WTC11 (cell line): ENCODE data around the gene BCKDHA. TPM values are rescaled to one million over a fixed set of nuclear protein-coding genes. Genes with fewer than 3 reads are reported as not detected.
"Not testable (repeated sequence)": the region's sequence is repeated elsewhere in the genome, so short reads cannot be mapped to it uniquely, and the experiment has no call there.

Experiments
- ATAC-seq: fragments of 200-7000 bp; cut with Tn5 transposase; 2 replicates; pipeline ENCODE4 v1.10.0; 2021; ENCODE audit warnings: mild to moderate bottlenecking, moderate library complexity
- CTCF ChIA-PET: fragments of 300-600 bp; sonication (Branson Sonifier 250); formaldehyde crosslinking; loops from one replicate; lab custom pipeline; 2021; ENCODE audit warnings: antibody characterized with exemption; lab: Charles Lee
- POLR2A ChIA-PET: fragments of 350-600 bp; sonication (Branson Sonifier 250); formaldehyde crosslinking; loops from one replicate; lab custom pipeline; 2021; ENCODE audit warnings: antibody characterized with exemption; lab: Charles Lee
- DNase-seq: peaks from one replicate; pipeline ENCODE4 v3.0.0; 2021; ENCODE audit warnings: low spot score
- H3K27ac Mint-ChIP-seq: 2 replicates; pipeline ENCODE4 v1.8.0; 2021; ENCODE audit warnings: mixed read lengths
- H3K27me3 Mint-ChIP-seq: 2 replicates; pipeline ENCODE4 v1.8.0; 2021; ENCODE audit warnings: low read depth, mild to moderate bottlenecking, moderate library complexity, mixed read lengths
- H3K36me3 Mint-ChIP-seq: 2 replicates; pipeline ENCODE4 v1.8.0; 2021; ENCODE audit warnings: mixed read lengths
- H3K4me1 Mint-ChIP-seq: 2 replicates; pipeline ENCODE4 v1.8.0; 2022; ENCODE audit warnings: mixed read lengths
- H3K4me3 Mint-ChIP-seq: 2 replicates; pipeline ENCODE4 v1.8.0; 2021; ENCODE audit warnings: mild to moderate bottlenecking, moderate library complexity, mixed read lengths
- H3K9me3 Mint-ChIP-seq: 2 replicates; pipeline ENCODE4 v1.8.0; 2021; ENCODE audit warnings: mixed read lengths
- ATF1 ChIP-seq: sonication (generic); formaldehyde crosslinking; IDR thresholded peaks from 2 replicates; pipeline ENCODE4 v1.8.1; 2023; ENCODE audit warnings: mild to moderate bottlenecking, moderate library complexity, missing genetic modification reagents
- NFE2L1 ChIP-seq: sonication (generic); formaldehyde crosslinking; IDR thresholded peaks from 2 replicates; pipeline ENCODE4 v1.8.1; 2023; ENCODE audit warnings: missing genetic modification reagents
- RORB ChIP-seq: fragments of 250-450 bp; sonication (Bioruptor Pico); IDR thresholded peaks from 2 replicates; pipeline ENCODE4 v1.9.0; 2021; ENCODE audit warnings: mild to moderate bottlenecking
- SMAD3 ChIP-seq: sonication (generic); formaldehyde crosslinking; IDR thresholded peaks from 2 replicates; pipeline ENCODE4 v1.8.0; 2022; ENCODE audit warnings: missing genetic modification reagents, mild to moderate bottlenecking, borderline replicate concordance
- ZNF138 ChIP-seq: sonication (generic); formaldehyde crosslinking; conservative IDR thresholded peaks from 2 replicates; pipeline ENCODE4 v1.8.1; 2022; ENCODE audit warnings: mild to moderate bottlenecking, moderate library complexity, missing genetic modification reagents
- ZNF263 ChIP-seq: sonication (generic); formaldehyde crosslinking; IDR thresholded peaks from 2 replicates; pipeline ENCODE4 v1.8.1; 2022; ENCODE audit warnings: low read depth, mild to moderate bottlenecking, moderate library complexity, missing genetic modification reagents
- ZNF671 ChIP-seq: fragments of 250-450 bp; sonication (Bioruptor Pico); IDR thresholded peaks from 2 replicates; pipeline ENCODE4 v1.8.0; 2021; ENCODE audit warnings: mild to moderate bottlenecking
- total RNA-seq: library from RNA; stranded (reverse); gene quantifications from 3 replicates; pipeline ENCODE4 v1.2.3, GENCODE V29; 2021
- TF ChIP-seq, protein P1 (sequence below): sonication (generic); formaldehyde crosslinking; IDR thresholded peaks from 2 replicates; pipeline ENCODE4 v1.8.1; 2022; ENCODE audit warnings: missing genetic modification reagents, borderline replicate concordance
- TF ChIP-seq, protein P2 (sequence below): fragments of 250-450 bp; sonication (Bioruptor Pico); IDR thresholded peaks from 2 replicates; pipeline ENCODE4 v1.9.0; 2021; ENCODE audit warnings: mild to moderate bottlenecking
- TF ChIP-seq, protein P3 (sequence below): sonication (generic); formaldehyde crosslinking; IDR thresholded peaks from 2 replicates; pipeline ENCODE4 v1.8.0; 2022; ENCODE audit warnings: mild to moderate bottlenecking, missing genetic modification reagents
- TF ChIP-seq, protein P4 (sequence below): sonication (generic); formaldehyde crosslinking; IDR thresholded peaks from 2 replicates; pipeline ENCODE4 v1.8.0; 2023; ENCODE audit warnings: mild to moderate bottlenecking, missing genetic modification reagents
- TF ChIP-seq, protein P5 (sequence below): sonication (generic); formaldehyde crosslinking; conservative IDR thresholded peaks from 2 replicates; pipeline ENCODE4 v1.8.1; 2022; ENCODE audit warnings: mild to moderate bottlenecking, missing genetic modification reagents
- TF ChIP-seq, protein P6 (sequence below): sonication (generic); formaldehyde crosslinking; IDR thresholded peaks from 2 replicates; pipeline ENCODE4 v1.8.0; 2022; ENCODE audit warnings: mild to moderate bottlenecking, missing genetic modification reagents
- TF ChIP-seq, protein P7 (sequence below): sonication (generic); formaldehyde crosslinking; IDR thresholded peaks from 2 replicates; pipeline ENCODE4 v1.8.1; 2023; ENCODE audit warnings: mild to moderate bottlenecking, missing genetic modification reagents, moderate library complexity
- TF ChIP-seq, protein P8 (sequence below): sonication (generic); formaldehyde crosslinking; IDR thresholded peaks from 2 replicates; pipeline ENCODE4 v1.8.1; 2023; ENCODE audit warnings: mild to moderate bottlenecking, moderate library complexity, missing genetic modification reagents
- TF ChIP-seq, protein P9 (sequence below): fragments of 250-450 bp; sonication (Bioruptor Pico); IDR thresholded peaks from 2 replicates; pipeline ENCODE4 v1.8.0; 2021; ENCODE audit warnings: mild to moderate bottlenecking

The BCKDHA gene
- total RNA-seq, 1 experiment from 2014 or later, result 18.8 TPM

DNA sequence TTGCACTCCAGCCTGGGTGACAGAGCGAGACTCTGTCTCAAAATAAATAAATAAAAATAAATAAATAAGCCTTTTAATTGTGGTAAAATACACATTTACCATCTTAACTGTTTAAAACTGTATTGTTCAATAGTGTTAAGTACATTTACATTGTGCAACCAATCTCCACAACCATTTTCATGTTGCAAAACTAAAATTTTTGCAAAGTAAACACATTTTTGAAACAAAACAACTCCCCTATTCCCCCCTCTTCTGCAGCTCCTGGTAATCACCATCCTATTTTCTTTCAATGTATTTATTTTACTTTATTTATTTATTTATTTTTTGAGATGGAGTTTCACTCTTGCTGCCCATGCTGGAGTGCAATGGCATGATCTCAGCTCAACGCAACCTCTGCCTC, 27.8 kb upstream of the BCKDHA start:
- Mint-ChIP-seq H3K9me3 (no peaks in the 10 kb centered on the region), H3K36me3 (no peaks in the 10 kb centered on the region), H3K27me3 (no peaks in the 10 kb centered on the region), H3K4me1 (no peaks in the 10 kb centered on the region), H3K27ac (no peak overlapping the region), H3K4me3 (no peak overlapping the region)
- DNase-seq (no peak), ATAC-seq (no peak)
- POLR2A ChIA-PET, result no interaction called here
- CTCF ChIA-PET, result interaction anchor here (0.6 to 1.3 kb wide), 3 partner anchors 58 to 277 kb away, joined by 3 to 5 read pairs (median 4); no protein-coding TSS in a partner anchor
- TF ChIP-seq, protein P1, sequence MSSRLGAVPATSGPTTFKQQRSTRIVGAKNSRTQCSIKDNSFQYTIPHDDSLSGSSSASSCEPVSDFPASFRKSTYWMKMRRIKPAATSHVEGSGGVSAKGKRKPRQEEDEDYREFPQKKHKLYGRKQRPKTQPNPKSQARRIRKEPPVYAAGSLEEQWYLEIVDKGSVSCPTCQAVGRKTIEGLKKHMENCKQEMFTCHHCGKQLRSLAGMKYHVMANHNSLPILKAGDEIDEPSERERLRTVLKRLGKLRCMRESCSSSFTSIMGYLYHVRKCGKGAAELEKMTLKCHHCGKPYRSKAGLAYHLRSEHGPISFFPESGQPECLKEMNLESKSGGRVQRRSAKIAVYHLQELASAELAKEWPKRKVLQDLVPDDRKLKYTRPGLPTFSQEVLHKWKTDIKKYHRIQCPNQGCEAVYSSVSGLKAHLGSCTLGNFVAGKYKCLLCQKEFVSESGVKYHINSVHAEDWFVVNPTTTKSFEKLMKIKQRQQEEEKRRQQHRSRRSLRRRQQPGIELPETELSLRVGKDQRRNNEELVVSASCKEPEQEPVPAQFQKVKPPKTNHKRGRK (CRISPR knock-in tag), result no peak
- no peak for TF ChIP-seq ZNF671 (CRISPR knock-in tag)
- TF ChIP-seq, protein P2, sequence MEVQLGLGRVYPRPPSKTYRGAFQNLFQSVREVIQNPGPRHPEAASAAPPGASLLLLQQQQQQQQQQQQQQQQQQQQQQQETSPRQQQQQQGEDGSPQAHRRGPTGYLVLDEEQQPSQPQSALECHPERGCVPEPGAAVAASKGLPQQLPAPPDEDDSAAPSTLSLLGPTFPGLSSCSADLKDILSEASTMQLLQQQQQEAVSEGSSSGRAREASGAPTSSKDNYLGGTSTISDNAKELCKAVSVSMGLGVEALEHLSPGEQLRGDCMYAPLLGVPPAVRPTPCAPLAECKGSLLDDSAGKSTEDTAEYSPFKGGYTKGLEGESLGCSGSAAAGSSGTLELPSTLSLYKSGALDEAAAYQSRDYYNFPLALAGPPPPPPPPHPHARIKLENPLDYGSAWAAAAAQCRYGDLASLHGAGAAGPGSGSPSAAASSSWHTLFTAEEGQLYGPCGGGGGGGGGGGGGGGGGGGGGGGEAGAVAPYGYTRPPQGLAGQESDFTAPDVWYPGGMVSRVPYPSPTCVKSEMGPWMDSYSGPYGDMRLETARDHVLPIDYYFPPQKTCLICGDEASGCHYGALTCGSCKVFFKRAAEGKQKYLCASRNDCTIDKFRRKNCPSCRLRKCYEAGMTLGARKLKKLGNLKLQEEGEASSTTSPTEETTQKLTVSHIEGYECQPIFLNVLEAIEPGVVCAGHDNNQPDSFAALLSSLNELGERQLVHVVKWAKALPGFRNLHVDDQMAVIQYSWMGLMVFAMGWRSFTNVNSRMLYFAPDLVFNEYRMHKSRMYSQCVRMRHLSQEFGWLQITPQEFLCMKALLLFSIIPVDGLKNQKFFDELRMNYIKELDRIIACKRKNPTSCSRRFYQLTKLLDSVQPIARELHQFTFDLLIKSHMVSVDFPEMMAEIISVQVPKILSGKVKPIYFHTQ (CRISPR knock-in tag), result no peak
- TF ChIP-seq, protein P3, sequence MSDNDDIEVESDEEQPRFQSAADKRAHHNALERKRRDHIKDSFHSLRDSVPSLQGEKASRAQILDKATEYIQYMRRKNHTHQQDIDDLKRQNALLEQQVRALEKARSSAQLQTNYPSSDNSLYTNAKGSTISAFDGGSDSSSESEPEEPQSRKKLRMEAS (CRISPR knock-in tag), result no peak
- TF ChIP-seq, protein P4, sequence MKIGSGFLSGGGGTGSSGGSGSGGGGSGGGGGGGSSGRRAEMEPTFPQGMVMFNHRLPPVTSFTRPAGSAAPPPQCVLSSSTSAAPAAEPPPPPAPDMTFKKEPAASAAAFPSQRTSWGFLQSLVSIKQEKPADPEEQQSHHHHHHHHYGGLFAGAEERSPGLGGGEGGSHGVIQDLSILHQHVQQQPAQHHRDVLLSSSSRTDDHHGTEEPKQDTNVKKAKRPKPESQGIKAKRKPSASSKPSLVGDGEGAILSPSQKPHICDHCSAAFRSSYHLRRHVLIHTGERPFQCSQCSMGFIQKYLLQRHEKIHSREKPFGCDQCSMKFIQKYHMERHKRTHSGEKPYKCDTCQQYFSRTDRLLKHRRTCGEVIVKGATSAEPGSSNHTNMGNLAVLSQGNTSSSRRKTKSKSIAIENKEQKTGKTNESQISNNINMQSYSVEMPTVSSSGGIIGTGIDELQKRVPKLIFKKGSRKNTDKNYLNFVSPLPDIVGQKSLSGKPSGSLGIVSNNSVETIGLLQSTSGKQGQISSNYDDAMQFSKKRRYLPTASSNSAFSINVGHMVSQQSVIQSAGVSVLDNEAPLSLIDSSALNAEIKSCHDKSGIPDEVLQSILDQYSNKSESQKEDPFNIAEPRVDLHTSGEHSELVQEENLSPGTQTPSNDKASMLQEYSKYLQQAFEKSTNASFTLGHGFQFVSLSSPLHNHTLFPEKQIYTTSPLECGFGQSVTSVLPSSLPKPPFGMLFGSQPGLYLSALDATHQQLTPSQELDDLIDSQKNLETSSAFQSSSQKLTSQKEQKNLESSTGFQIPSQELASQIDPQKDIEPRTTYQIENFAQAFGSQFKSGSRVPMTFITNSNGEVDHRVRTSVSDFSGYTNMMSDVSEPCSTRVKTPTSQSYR (CRISPR knock-in tag), result no peak
- TF ChIP-seq, protein P5, sequence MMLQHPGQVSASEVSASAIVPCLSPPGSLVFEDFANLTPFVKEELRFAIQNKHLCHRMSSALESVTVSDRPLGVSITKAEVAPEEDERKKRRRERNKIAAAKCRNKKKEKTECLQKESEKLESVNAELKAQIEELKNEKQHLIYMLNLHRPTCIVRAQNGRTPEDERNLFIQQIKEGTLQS (CRISPR knock-in tag), result no peak

DNA sequence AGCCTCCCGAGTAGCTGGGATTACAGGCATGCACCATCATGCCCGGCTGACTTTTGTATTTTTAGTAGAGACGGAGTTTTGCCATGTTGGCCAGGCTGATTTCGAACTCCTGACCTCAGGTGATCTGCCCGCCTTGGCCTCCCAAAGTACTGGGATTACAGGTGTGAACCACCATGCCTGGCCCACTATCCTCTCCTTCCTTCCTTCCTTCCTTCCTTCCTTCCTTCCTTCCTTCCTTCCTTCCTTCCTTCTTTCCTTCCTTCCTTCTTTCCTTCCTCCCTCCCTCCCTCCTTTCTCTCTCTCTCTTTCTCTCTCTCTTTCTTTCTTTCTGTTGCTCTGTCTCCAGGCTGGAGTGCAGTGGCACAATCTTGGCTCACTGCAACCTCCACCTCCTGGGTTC, 26.5 kb upstream of the BCKDHA start:
- ATAC-seq, result not testable (repeated sequence)

DNA sequence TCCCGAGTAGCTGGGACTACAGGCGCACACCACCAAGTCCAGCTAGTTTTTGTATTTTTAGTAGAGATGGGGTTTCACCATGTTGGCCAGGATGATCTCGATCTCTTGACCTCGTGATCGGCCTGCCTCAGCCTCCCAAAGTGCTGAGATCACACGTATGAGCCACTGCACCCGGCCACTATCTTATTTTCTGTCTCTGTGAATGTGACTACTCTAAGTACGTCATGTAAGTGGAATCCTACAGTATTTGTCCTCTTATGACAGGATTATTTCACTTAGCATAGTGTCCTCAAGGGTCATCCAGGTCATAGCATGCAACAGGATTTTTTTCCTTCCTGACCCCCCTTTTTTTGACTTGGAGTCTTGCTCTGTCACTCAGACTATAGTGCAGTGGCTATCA, 26.1 kb upstream of the BCKDHA start:
- Mint-ChIP-seq H3K27me3 (peaks cover 3% of the 10 kb centered on the region; the same call in 1 of the 2 replicates), H3K36me3 (no peaks in the 10 kb centered on the region), H3K27ac (peak overlapping the region; percentile 29; the same call in 1 of the 2 replicates), H3K4me1 (peaks cover 4% of the 10 kb centered on the region)
- ATAC-seq, result no peak
- TF ChIP-seq NFE2L1 (CRISPR knock-in tag) (no peak), SMAD3 (CRISPR knock-in tag) (no peak), ZNF138 (no peak), RORB (CRISPR knock-in tag) (no peak), ATF1 (CRISPR knock-in tag) (no peak), ZNF263 (CRISPR knock-in tag) (no peak)
- TF ChIP-seq, protein P6, sequence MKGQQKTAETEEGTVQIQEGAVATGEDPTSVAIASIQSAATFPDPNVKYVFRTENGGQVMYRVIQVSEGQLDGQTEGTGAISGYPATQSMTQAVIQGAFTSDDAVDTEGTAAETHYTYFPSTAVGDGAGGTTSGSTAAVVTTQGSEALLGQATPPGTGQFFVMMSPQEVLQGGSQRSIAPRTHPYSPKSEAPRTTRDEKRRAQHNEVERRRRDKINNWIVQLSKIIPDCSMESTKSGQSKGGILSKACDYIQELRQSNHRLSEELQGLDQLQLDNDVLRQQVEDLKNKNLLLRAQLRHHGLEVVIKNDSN (CRISPR knock-in tag), result no peak
- TF ChIP-seq, protein P7, sequence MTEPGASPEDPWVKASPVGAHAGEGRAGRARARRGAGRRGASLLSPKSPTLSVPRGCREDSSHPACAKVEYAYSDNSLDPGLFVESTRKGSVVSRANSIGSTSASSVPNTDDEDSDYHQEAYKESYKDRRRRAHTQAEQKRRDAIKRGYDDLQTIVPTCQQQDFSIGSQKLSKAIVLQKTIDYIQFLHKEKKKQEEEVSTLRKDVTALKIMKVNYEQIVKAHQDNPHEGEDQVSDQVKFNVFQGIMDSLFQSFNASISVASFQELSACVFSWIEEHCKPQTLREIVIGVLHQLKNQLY (CRISPR knock-in tag), result no peak
- TF ChIP-seq, protein P8, sequence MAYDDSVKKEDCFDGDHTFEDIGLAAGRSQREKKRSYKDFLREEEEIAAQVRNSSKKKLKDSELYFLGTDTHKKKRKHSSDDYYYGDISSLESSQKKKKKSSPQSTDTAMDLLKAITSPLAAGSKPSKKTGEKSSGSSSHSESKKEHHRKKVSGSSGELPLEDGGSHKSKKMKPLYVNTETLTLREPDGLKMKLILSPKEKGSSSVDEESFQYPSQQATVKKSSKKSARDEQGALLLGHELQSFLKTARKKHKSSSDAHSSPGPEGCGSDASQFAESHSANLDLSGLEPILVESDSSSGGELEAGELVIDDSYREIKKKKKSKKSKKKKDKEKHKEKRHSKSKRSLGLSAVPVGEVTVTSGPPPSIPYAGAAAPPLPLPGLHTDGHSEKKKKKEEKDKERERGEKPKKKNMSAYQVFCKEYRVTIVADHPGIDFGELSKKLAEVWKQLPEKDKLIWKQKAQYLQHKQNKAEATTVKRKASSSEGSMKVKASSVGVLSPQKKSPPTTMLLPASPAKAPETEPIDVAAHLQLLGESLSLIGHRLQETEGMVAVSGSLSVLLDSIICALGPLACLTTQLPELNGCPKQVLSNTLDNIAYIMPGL (CRISPR knock-in tag), result no peak
- TF ChIP-seq, protein P1 (CRISPR knock-in tag), result no peak
- TF ChIP-seq, protein P9, sequence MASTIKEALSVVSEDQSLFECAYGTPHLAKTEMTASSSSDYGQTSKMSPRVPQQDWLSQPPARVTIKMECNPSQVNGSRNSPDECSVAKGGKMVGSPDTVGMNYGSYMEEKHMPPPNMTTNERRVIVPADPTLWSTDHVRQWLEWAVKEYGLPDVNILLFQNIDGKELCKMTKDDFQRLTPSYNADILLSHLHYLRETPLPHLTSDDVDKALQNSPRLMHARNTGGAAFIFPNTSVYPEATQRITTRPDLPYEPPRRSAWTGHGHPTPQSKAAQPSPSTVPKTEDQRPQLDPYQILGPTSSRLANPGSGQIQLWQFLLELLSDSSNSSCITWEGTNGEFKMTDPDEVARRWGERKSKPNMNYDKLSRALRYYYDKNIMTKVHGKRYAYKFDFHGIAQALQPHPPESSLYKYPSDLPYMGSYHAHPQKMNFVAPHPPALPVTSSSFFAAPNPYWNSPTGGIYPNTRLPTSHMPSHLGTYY (CRISPR knock-in tag), result no peak
- TF ChIP-seq, all 79 proteins: peak for 0
- Mint-ChIP-seq H3K4me3 (no peak overlapping the region), H3K9me3 (no peaks in the 10 kb centered on the region)
- no peak for DNase-seq
- ChIA-PET POLR2A (no interaction called here), CTCF (interaction anchor here (0.6 kb wide), 1 partner anchor 76 kb away, joined by 3 read pairs; no protein-coding TSS in a partner anchor)

More for the DNA sequence above, 26.5 kb upstream of the BCKDHA start:
- H3K36me3 Mint-ChIP-seq, H3K27me3 Mint-ChIP-seq, H3K4me1 Mint-ChIP-seq, DNase-seq, H3K9me3 Mint-ChIP-seq, H3K4me3 Mint-ChIP-seq, POLR2A ChIA-PET: not testable (repeated sequence)
- CTCF ChIA-PET, result interaction anchor here (0.6 to 0.7 kb wide), 2 partner anchors 49 to 77 kb away, joined by 3 to 4 read pairs; no protein-coding TSS in a partner anchor
- H3K27ac Mint-ChIP-seq, result peak overlapping the region; percentile 29; the same call in 1 of the 2 replicates
